Astrocyte (in vitro differentiated cells and primary cell): ENCODE results near the gene MSANTD4.

Source experiments
- CTCF ChIP-seq: IDR thresholded peaks from 2 replicates; pipeline ENCODE4 v1.5.1; 2011; ENCODE audit warnings: low read depth, mild to moderate bottlenecking, inconsistent platforms, low read length, moderate library complexity; ENCODE audit not compliant: insufficient read depth
- EZH2 ChIP-seq: IDR thresholded peaks from 2 replicates; pipeline ENCODE4 v1.6.1; 2012; ENCODE audit warnings: mild to moderate bottlenecking, low read length, inconsistent platforms; ENCODE audit not compliant: insufficient read depth

- no peak for TF ChIP-seq EZH2
- TF ChIP-seq CTCF, result no peak
Measured at GRCh38 chr11:105989124-105989523, 32.9 kb downstream of the MSANTD4 start.
